Spinal cord (tissue), 10 donors: Measurements from ENCODE around the gene SYT7. TPM values are rescaled to one million over a fixed set of nuclear protein-coding genes. Genes with fewer than 3 reads are reported as not detected.

ENCODE experiments used
- DNase-seq, 6 donors: peaks; one replicate each; pipeline versions ENCODE4 v3.0.0 to v3.0.0-alpha.2; 2013 to 2015; ENCODE audit warnings: low spot score in 6 of 6, low read depth in 4 of 6
- H3K27ac ChIP-seq: one replicate; pipeline ENCODE4 v1.5.1; 2013; ENCODE audit warnings: low read depth, low read length, control low read depth
- H3K27me3 ChIP-seq: one replicate; pipeline ENCODE4 v1.6.1; 2013; ENCODE audit warnings: low read length; ENCODE audit not compliant: control insufficient read depth, insufficient read depth
- H3K36me3 ChIP-seq: one replicate; pipeline ENCODE4 v1.6.1; 2013; ENCODE audit warnings: low read length; ENCODE audit not compliant: control insufficient read depth, insufficient read depth
- H3K4me1 ChIP-seq: one replicate; pipeline ENCODE4 v1.6.1; 2013; ENCODE audit warnings: low read length; ENCODE audit not compliant: control insufficient read depth, insufficient read depth
- H3K4me3 ChIP-seq: one replicate; pipeline ENCODE4 v1.5.1; 2013; ENCODE audit warnings: low read depth, low read length, control low read depth
- H3K9me3 ChIP-seq: one replicate; pipeline ENCODE4 v1.6.1; 2013; ENCODE audit warnings: low read length; ENCODE audit not compliant: control insufficient read depth, insufficient read depth
- WGBS: methylation state at CpG from one replicate; pipeline ENCODE4 v1.1.5; 2013; ENCODE audit warnings: missing lambda C conversion rate; ENCODE audit not compliant: insufficient coverage; 5-methylcytosine and 5-hydroxymethylcytosine counted together
- polyA plus RNA-seq, 2 donors: library from polyadenylated mRNA; unstranded; fragments of 120-200 nt; gene quantifications; one replicate each; pipeline ENCODE4 v1.2.1, GENCODE V29; 2013; ENCODE audit not compliant: insufficient read length in 2 of 2
- total RNA-seq, 2 donors: library from RNA; depleted of rRNA in 1 of 2; stranded (reverse); fragments of 120-200 nt in 1 of 2; fragments of >200 nt in 1 of 2; gene quantifications; one replicate each; pipeline versions ENCODE4 v1.2.3 to v1.2.4, GENCODE V29; 2013 to 2014
- donor health status: healthy.

SYT7 gene
- total and polyA plus RNA-seq, 4 donors, result 9.8 to 57.7 (median 41.3) TPM

DNA sequence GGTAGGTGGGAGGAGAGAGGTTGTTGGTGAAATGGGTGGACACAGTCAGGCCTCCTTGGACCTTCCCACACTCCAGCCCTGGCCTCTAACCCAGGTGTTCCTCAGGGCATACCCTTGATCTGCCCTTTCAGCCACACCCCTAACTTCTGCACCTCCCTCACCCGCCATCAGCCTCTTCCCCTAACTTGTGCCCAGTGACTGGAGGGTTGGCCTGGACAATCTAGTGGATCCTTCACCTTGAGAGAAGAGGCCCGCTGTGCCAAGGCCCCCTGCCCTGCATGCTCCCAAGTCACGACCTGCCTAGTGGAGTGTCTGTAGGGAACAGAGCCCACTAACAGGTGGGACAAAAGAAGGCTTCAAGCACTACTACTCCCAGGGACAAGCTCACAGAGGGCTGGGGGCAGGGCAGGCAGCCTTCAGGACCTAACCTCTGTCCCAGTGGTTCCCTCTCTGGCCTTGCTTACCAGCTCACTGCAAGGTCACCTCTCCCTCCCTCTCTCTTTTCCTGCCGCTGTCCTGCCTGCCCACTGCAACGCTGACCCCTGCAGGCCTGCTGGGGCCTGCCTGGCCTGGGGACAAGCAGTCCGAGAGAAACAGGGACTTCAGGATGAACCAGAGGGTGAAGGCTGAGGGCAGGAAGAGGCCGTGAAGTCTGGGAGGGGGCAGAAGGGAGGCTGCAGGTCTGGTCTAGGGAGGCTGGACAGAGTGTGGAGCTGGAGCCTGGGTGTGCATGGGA is 3.3 kb downstream of the SYT7 start:
- H3K36me3 ChIP-seq, result no peaks in the 10 kb centered on the region
- no peak overlapping the region for H3K4me3 ChIP-seq
- H3K4me1 ChIP-seq, result peaks cover 76% of the 10 kb centered on the region
- no peak for DNase-seq
- 70% methylated on average over 7 of the region's 7 CpGs for WGBS
- no peak overlapping the region for H3K27ac ChIP-seq
- no peaks in the 10 kb centered on the region for H3K9me3 ChIP-seq
- H3K27me3 ChIP-seq, result peaks cover 19% of the 10 kb centered on the region

DNA sequence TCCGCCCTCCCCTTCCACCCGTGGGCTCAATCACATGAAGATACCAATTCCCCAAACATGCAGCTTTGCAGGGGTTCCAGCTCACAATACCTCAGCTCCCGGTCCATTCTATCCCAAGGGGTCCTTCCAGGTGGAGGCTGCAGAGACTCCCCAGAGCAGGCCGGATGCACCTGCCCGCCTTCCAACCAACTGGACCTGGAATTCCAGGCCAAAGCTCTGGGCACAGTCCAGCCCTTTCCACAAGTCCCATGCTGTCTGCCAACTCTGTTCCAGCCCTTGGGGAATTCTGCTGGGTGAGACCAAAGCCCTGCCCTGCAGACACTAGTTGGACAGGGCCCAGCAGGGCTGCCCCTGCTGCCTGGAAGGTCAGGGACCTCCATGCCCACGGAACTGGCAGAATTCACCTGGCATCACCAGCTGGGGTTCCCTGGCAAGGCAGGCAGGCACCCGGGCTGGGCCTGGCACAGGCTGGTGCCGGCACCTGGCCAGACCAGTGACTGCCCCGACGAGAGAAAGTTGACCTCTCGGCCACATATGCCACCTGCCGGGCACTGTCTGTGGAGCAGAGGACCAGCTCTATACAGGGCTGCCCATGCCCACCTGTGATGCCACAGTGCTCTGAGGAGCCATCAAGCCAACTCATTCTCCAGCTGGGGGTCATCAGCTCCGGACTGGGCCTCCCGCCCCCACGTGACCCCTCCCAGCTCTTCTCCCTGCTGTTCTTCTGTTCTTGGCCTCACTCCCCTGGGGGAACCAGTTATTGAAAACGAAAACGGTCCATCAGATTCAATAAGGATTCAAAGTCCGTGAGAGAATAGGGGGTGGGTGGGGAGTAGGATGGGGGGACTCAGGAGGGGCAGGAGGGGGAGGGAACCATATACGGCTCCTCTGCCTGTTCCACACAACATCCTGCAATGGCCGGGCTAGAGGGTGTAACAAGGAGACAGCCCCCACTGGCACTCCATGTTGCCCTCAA is 4.7 kb downstream of the SYT7 start:
- Histone ChIP-seq H3K27ac (no peak overlapping the region), H3K4me3 (no peak overlapping the region), H3K27me3 (peaks cover 17% of the 10 kb centered on the region), H3K9me3 (no peaks in the 10 kb centered on the region), H3K4me1 (peaks cover 73% of the 10 kb centered on the region), H3K36me3 (peaks cover 3% of the 10 kb centered on the region)
- WGBS, result 67% methylated on average over 15 of the region's 20 CpGs
- no peak for DNase-seq

DNA sequence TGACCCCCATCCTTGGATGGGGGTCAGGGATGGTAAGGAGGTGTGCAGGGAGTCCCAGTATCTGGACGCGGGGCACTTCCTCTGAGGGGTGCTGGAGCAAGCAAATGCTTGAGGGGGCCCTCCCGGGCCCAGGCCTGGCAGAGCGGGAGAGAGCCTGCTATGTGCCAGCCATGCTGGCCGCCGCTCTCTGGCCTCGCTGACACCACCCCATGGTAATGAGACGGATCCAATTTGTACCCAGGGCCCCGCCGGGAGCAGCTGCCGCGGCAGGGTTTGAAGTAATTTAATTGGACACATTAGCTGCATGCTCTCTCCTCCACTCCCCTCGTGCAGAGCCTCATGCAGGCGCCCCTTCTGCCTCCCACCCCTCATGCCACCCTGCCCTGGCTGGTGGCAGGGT is 6.3 kb downstream of the SYT7 start:
- Histone ChIP-seq H3K27ac (no peak overlapping the region), H3K4me1 (peaks cover 64% of the 10 kb centered on the region), H3K4me3 (no peak overlapping the region), H3K36me3 (peaks cover 3% of the 10 kb centered on the region), H3K9me3 (no peaks in the 10 kb centered on the region), H3K27me3 (peaks cover 8% of the 10 kb centered on the region)
- DNase-seq, result peak in 1 of 6 donors; percentile 45
- WGBS, result 46% methylated on average over 14 of the region's 14 CpGs

DNA sequence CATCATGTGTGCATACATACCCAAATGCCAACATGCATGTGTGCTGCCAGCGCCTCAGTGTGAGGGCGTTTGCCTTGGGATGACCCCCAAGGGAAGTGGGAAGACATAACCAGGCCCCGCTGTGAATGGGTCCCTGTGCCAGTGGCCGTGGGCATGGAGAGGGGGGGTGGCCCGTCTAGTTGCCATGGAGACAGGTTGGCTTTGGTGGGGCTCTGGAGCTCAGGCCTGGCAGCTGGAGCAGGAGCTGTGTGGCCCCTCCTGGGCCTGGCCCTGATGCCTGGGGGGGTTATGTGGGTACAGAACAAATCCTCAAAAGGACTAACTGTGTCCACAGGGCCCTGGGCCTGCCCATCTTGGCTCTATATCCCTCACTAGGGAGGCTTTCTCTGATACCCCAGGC is 8.0 kb downstream of the SYT7 start:
- peak in 1 of 6 donors; percentile 49 for DNase-seq
- H3K27ac ChIP-seq, result no peak overlapping the region

DNA sequence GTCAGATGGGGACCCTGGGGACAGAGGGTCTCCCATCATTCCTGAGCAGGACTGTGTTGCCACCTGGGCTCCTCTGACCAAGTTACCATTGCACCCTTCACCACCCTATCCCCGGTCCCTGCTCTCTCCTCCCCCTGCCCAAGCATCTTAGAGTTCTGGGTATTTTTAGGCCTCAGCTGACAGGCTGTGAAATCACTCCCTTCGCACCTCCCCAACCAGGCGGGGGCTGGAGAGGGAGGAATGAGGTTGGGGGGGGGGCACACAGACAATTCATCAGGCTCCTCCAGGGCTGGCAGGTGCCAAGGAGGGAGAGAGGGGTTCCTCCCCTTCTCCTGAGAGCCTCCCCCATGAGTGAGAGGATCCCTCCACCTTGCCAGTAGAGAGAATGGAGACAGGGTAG is 9.0 kb downstream of the SYT7 start:
- Histone ChIP-seq H3K4me3 (no peak overlapping the region), H3K4me1 (peaks cover 48% of the 10 kb centered on the region), H3K27ac (no peak overlapping the region), H3K9me3 (no peaks in the 10 kb centered on the region), H3K36me3 (peaks cover 3% of the 10 kb centered on the region), H3K27me3 (peaks cover 15% of the 10 kb centered on the region)
- no peak for DNase-seq
- WGBS, result no CpG with 5 or more reads among the region's 3 CpGs

More for the DNA sequence above, 8.0 kb downstream of the SYT7 start:
- WGBS, result 21% methylated on average over 5 of the region's 5 CpGs
- peaks cover 48% of the 10 kb centered on the region for H3K4me1 ChIP-seq
- no peaks in the 10 kb centered on the region for H3K9me3 ChIP-seq
- H3K4me3 ChIP-seq, result no peak overlapping the region
- peaks cover 11% of the 10 kb centered on the region for H3K27me3 ChIP-seq
- peaks cover 3% of the 10 kb centered on the region for H3K36me3 ChIP-seq

DNA sequence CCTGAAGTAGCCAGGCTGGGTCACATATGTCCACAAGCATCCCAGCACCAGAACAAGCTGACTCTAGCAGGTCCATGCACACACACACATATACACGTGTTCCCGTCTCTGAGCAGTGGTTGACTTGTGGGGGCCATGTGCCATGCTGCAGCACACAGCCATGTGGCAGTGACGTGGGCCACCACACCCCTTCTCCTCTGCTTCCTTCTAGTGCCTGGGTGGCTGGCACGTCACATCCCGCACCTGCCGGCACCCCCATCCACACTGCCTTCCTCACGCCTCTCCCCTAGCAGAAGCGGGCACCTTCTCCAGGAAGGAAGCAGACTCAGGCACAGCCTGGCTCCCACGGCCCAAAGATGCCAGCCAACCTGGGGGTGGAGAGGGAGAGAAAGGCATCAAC is 9.5 kb downstream of the SYT7 start:
- Histone ChIP-seq H3K4me3 (no peak overlapping the region), H3K9me3 (no peaks in the 10 kb centered on the region), H3K27me3 (peaks cover 18% of the 10 kb centered on the region), H3K27ac (no peak overlapping the region), H3K36me3 (peaks cover 3% of the 10 kb centered on the region), H3K4me1 (peaks cover 47% of the 10 kb centered on the region)
- DNase-seq, result no peak
- 85% methylated on average over 4 of the region's 9 CpGs for WGBS

DNA sequence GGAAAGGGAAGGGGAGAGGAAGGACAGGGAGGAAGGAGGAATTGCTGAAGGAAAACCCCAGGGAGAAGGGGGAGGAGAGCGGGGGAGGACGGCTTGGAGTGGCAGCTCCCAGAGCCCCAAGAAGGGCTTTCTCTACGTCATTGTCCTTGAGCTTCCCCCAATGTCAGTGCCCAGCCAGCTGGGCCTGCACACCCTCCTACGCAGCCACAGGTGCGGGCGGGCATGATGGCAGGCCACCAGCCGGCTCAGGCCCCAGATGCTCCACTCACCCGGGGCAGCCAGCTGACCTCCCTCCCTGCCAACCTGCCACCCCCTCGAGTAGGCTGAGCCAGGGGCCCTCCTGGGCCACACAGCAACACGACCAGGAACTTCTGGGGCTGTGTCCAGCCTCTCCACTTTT is 11.2 kb downstream of the SYT7 start:
- Histone ChIP-seq H3K27me3 (peaks cover 18% of the 10 kb centered on the region), H3K9me3 (no peaks in the 10 kb centered on the region), H3K27ac (no peak overlapping the region), H3K4me3 (no peak overlapping the region), H3K4me1 (peaks cover 41% of the 10 kb centered on the region), H3K36me3 (peaks cover 3% of the 10 kb centered on the region)
- 58% methylated on average over 10 of the region's 10 CpGs for WGBS
- DNase-seq, result no peak

DNA sequence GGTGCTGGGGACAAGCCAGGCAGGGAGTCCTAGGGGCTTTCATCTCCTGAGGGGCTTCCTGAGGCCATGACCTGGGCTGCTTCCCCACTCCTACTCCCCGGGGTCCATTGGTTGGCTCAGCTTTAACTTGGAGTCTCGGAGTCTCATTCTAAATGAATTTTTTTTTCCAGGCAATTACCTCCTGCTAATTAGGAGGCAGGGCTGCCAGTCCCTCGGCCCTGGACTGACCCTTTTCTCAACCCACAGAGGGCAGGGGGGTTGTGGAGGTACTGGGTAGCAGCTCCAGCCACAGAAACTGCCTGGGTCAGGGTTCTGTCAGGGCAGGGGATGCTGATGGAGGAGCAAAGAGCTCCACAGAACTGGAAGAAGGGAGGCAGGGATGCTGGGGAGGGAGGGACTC is 11.9 kb downstream of the SYT7 start:
- H3K9me3 ChIP-seq, result no peaks in the 10 kb centered on the region
- peaks cover 18% of the 10 kb centered on the region for H3K27me3 ChIP-seq
- peaks cover 3% of the 10 kb centered on the region for H3K36me3 ChIP-seq
- DNase-seq, result no peak
- H3K4me3 ChIP-seq, result no peak overlapping the region
- H3K4me1 ChIP-seq, result peaks cover 38% of the 10 kb centered on the region
- 25% methylated on average over 1 of the region's 3 CpGs for WGBS
- H3K27ac ChIP-seq, result no peak overlapping the region

DNA sequence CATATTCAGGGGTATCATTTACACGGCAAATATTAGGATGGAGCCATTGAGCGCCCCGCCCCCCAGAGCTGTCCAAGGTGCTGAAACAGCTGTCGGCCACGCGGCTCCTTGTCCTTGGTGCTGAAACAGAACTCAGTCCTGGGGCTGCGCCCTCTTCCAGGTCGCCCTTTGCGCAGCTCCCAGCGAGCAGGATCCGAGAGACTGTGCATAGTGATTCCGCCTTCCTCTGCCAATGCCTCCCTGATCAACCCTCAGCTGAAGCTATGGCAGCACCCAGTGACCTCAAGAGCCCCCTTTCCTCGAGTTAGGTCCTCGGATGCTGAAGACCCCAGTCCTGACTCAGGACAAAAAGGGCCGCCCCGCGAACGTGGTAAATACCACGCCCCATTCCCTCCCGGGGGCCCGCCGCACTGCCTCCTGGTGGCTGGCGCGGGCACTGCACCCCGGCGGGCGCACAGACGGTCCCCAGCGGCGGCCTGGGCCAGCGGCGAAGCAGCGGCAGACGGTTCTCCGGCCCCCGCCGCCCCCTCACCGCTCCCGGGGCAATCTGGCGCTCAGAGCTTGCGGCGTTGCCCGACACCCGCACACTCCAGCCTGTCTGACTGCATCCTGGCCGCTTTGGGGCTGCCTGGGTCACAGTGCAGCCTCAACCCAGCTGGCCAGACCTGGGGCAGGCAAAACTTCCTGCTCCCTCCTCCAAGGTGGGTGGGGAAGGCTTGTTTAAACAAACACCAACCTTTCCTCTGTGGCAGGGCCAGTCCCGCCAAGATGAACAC is 13.4 kb downstream of the SYT7 start:
- Histone ChIP-seq H3K36me3 (peaks cover 3% of the 10 kb centered on the region), H3K27me3 (peaks cover 18% of the 10 kb centered on the region), H3K4me1 (peaks cover 25% of the 10 kb centered on the region), H3K4me3 (no peak overlapping the region), H3K9me3 (no peaks in the 10 kb centered on the region), H3K27ac (no peak overlapping the region)
- DNase-seq, result peak in 2 of 6 donors; percentile 48 to 84
- 5% methylated on average over 45 of the region's 46 CpGs for WGBS
